NCI-H146 treated with DMSO at 0.1 percent for 48 hours (cell line): Measurements from ENCODE around the gene NPTXR.

Experiments used
- DNase-seq: peaks from one replicate; lab custom pipeline; 2025; ENCODE audit not compliant: unreplicated experiment; lab: John Stamatoyannopoulos, UW

The NPTXR gene

GRCh38 chr22:38853196-38853651 is 9.4 kb upstream of the NPTXR start:
- no peak for DNase-seq

GRCh38 chr22:38852522-38852921 is 8.7 kb upstream of the NPTXR start:
- DNase-seq = no peak

GRCh38 chr22:38850941-38851849 is 7.4 kb upstream of the NPTXR start:
- DNase-seq = no peak

- no peak for DNase-seq
Observed at GRCh38 chr22:38850399-38850798, 6.6 kb upstream of the NPTXR start.

- no peak for DNase-seq
Observed at GRCh38 chr22:38849811-38850210, 6.0 kb upstream of the NPTXR start.

- no peak for DNase-seq
Observed at GRCh38 chr22:38846412-38846811, 2.6 kb upstream of the NPTXR start.

GRCh38 chr22:38845004-38845740 is 1.3 kb upstream of the NPTXR start:
- DNase-seq = no peak

GRCh38 chr22:38844315-38845003 is 631 bp upstream of the NPTXR start:
- DNase-seq = no peak

GRCh38 chr22:38843201-38843656 is 599 bp downstream of the NPTXR start:
- DNase-seq = peak; percentile 37

- no peak for DNase-seq
Observed at GRCh38 chr22:38842512-38843200, 1.2 kb downstream of the NPTXR start.

GRCh38 chr22:38841635-38842034 is 2.2 kb downstream of the NPTXR start:
- no peak for DNase-seq

GRCh38 chr22:38841211-38841610 is 2.6 kb downstream of the NPTXR start:
- DNase-seq = no peak

GRCh38 chr22:38840129-38840528 is 3.7 kb downstream of the NPTXR start:
- DNase-seq = no peak

- DNase-seq = no peak
Observed at GRCh38 chr22:38839686-38840085, 4.1 kb downstream of the NPTXR start.

GRCh38 chr22:38837414-38837928 is 6.4 kb downstream of the NPTXR start:
- no peak for DNase-seq

GRCh38 chr22:38835888-38836301 is 7.9 kb downstream of the NPTXR start:
- DNase-seq = no peak

GRCh38 chr22:38834991-38835390 is 8.8 kb downstream of the NPTXR start:
- DNase-seq = no peak

GRCh38 chr22:38834215-38834953 is 9.4 kb downstream of the NPTXR start:
- no peak for DNase-seq

- no peak for DNase-seq
Observed at GRCh38 chr22:38833061-38833460, 10.8 kb downstream of the NPTXR start.
